ENCODE measurements around the gene ERBB2. TPM values are rescaled to one million over a fixed set of nuclear protein-coding genes. Genes with fewer than 3 reads are reported as not detected.
A peak's percentile ranks its signal among the peaks of the same experiment; 100 is the strongest.

Gene ERBB2
- total and polyA plus RNA-seq, 2 of the 4 experiments (the other 2 are of a cell fraction) = 28.7 to 33.3 TPM

DNA sequence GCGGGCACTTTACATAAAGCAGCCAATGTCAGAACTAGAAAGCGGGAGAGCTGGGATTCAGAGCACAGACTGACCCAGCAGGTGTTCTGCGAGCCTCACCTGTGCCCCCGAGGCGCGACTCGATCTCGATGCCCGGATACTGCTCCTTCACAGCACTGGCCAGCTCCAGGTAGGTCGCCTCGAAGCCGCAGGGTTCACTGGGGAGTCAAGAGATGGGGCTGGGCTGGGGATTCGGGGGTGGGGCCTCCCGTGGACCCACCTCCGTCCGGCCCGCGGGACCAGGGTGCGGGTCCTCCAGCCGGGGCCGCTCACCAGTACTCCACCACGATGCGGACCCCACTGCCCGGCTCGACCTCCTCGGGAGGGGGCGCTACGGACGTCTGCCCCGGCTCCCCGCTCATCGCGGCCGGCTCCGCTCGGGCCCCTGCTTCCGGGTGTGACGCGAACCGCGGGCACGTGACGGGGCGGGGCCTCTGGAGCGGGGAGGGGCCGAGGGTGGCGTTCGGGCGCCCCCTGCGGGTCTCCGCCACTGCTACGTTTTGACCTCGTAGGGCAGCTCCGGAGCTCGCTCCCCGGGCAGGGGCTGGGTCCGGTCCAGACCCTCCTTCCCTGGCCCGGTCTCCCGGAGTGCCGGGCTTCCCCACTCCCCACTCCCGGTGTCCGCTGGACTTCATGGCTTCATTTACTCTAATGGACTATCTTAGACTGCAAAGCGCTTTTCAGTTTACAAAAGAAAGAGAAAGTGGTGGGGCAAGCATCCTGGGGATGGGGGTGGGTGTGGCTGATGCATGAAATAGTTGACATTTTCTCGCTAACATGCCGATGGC is 30.4 kb downstream of the ERBB2 start, which contains the start of gene MIEN1:
Gene MIEN1 (minus strand): TSS at position 438 of the 827 bp plus-strand sequence. CDS start 37 bp downstream, at position 401.
- peak within 1 kb of the TSS; percentile 79 for H4K5ac ChIP-seq (ENCODE audit: low read depth, low read length)
- ChIA-PET POLR2A (ENCODE audit: unreplicated experiment) (no interaction called here), CTCF (interaction anchor here (0.5 to 1.8 kb wide), 6 partner anchors 19 to 108 kb away, joined by 3 to 5 read pairs (median 4); partner anchors contain the start of gene ERBB2)
- in situ Hi-C loops (cut with MboI; ENCODE audit: low sequenced_read_pairs) (no loop called here), intact Hi-C loops (cut with micrococcal nuclease) (loop anchor here (1.0 kb wide), 1 partner anchor 24 kb away; no protein-coding TSS in a partner anchor), dilution Hi-C loops (cut with HindIII; ENCODE audit: low sequenced_read_pairs, unreplicated experiment) (no loop called here)
- peak within 1 kb of the TSS; percentile 83 for H3K9ac ChIP-seq (ENCODE audit: low read depth, low read length)
- H2BK15ac ChIP-seq (ENCODE audit: low read depth, low read length) = no peak within 1 kb of the TSS; the same call in 2 of the 3 replicates
- H2AK9ac ChIP-seq (replicated peaks; ENCODE audit: low read depth, low read length, poor library complexity) = peak within 1 kb of the TSS; percentile 97
- H3K27me3 ChIP-seq (ENCODE audit: control insufficient read depth, insufficient read depth, low read length) = no peaks in the 10 kb centered on the region
- H3K4me3 ChIP-seq (ENCODE audit: insufficient read depth, low read depth, low read length) = peak within 1 kb of the TSS; percentile 74
- peak within 1 kb of the TSS; percentile 100 for H2AFZ ChIP-seq (replicated peaks; ENCODE audit: low read length, poor library complexity)
- H3K4ac ChIP-seq (ENCODE audit: low read depth, low read length) = peak within 1 kb of the TSS; percentile 89
- peak within 1 kb of the TSS; percentile 83 for H2BK5ac ChIP-seq (ENCODE audit: low read depth, low read length, poor library complexity, severe bottlenecking)
- peak within 1 kb of the TSS; percentile 87 for H3K27ac ChIP-seq (ENCODE audit: insufficient read depth, low read length)
- peak; percentile 97 for ATAC-seq (ENCODE audit: low read depth)
- peak within 1 kb of the TSS; percentile 55; the same call in 1 of the 2 replicates for H3K18ac ChIP-seq (ENCODE audit: low read depth, low read length)
- H3K9me3 ChIP-seq (ENCODE audit: control insufficient read depth, insufficient read depth, low read length) = no peaks in the 10 kb centered on the region
- no peaks in the 10 kb centered on the region; the same call in 1 of the 2 replicates for H4K20me1 ChIP-seq (ENCODE audit: insufficient read depth, low read length)
- H3K79me1 ChIP-seq (ENCODE audit: low read depth in 1 of 2, low read length in 2 of 2) = peaks cover 9 to 17% of the 10 kb centered on the region in 2 experiments
- H3K56ac ChIP-seq (ENCODE audit: extremely low read depth, insufficient read depth, low read length) = peak within 1 kb of the TSS; percentile 85; the same call in 1 of the 2 replicates
- peaks cover 13% of the 10 kb centered on the region for H3K9me1 ChIP-seq (ENCODE audit: insufficient read depth, low read length)
- H3K23ac ChIP-seq (ENCODE audit: low read depth, low read length) = peak within 1 kb of the TSS; percentile 90
- peak; percentile 68 for DNase-seq
- H3K4me2 ChIP-seq (ENCODE audit: low read depth, low read length) = peak within 1 kb of the TSS; percentile 95
- H3K36me3 ChIP-seq (ENCODE audit: control insufficient read depth, insufficient read depth, low read length) = peaks cover 30% of the 10 kb centered on the region
- no peak within 1 kb of the TSS for H2BK20ac ChIP-seq (ENCODE audit: low read depth, low read length)
- no CpG with 5 or more reads among the region's 65 CpGs for WGBS, 2 experiments (ENCODE audit: extremely low coverage in 2 of 2, insufficient read length in 1 of 2)
- no TSS peak for BruUV-seq (replicated peaks)
- peak within 1 kb of the TSS; percentile 83 for H2BK120ac ChIP-seq (ENCODE audit: low read depth, low read length)
- H3K14ac ChIP-seq (replicated peaks; ENCODE audit: low read depth, low read length) = peak within 1 kb of the TSS; percentile 91
- H4K91ac ChIP-seq (ENCODE audit: insufficient read depth, low read depth, low read length) = peak within 1 kb of the TSS; percentile 82
- peak within 1 kb of the TSS; percentile 84; the same call in 1 of the 2 replicates for H2AK5ac ChIP-seq (ENCODE audit: low read depth, low read length)
- peak within 1 kb of the TSS; percentile 85 to 97 for H4K8ac ChIP-seq (ENCODE audit: low read depth in 2 of 2, low read length in 2 of 2)
- peaks cover 5% of the 10 kb centered on the region; the same call in 1 of the 2 replicates for H3K4me1 ChIP-seq (ENCODE audit: control insufficient read depth, insufficient read depth, low read length)
- TF ChIP-seq CTCF (conservative IDR thresholded peaks at IDR 0.05; ENCODE audit: low read depth, low read length) = peak; percentile 89
- no peak for TF ChIP-seq ELK1 (IDR thresholded peaks at IDR 0.05; ENCODE audit: borderline replicate concordance, low read depth, low read length)
- TF ChIP-seq RAD21 (IDR thresholded peaks at IDR 0.05; ENCODE audit: low read length) = peak; percentile 43
- TF ChIP-seq RCOR1 (IDR thresholded peaks at IDR 0.05; ENCODE audit: insufficient replicate concordance, low read length) = no peak
- no peak for TF ChIP-seq RFX5 (IDR thresholded peaks at IDR 0.05; ENCODE audit: low read depth, low read length)
- TF ChIP-seq MXI1 (IDR thresholded peaks at IDR 0.05; ENCODE audit: borderline replicate concordance, low read depth, low read length) = peak; percentile 32; the same call in 1 of the 2 replicates
- no peak for TF ChIP-seq FOS (IDR thresholded peaks at IDR 0.05; ENCODE audit: low read depth, low read length)
- no peak for TF ChIP-seq NFE2L2 (IDR thresholded peaks at IDR 0.05; ENCODE audit: low read depth, low read length)
- no peak for TF ChIP-seq CEBPB (IDR thresholded peaks at IDR 0.05; ENCODE audit: low read depth, low read length)
- peak; percentile 87 for TF ChIP-seq MAZ (IDR thresholded peaks at IDR 0.05; ENCODE audit: borderline replicate concordance, low read depth, low read length)
- TF ChIP-seq BHLHE40 (IDR thresholded peaks at IDR 0.05; ENCODE audit: low read depth, low read length) = peak; percentile 96
- TF ChIP-seq USF2 (IDR thresholded peaks at IDR 0.05; ENCODE audit: low read depth, low read length) = peak; percentile 98
- no peak for TF ChIP-seq CHD1 (IDR thresholded peaks at IDR 0.05; ENCODE audit: low read depth, low read length)

Measured in IMR-90 (cell line).